GM21526 (cell line): ENCODE measurements around the gene PTPRO.
"Not testable (repeated sequence)": the region's sequence is repeated elsewhere in the genome, so short reads cannot be mapped to it uniquely, and the experiment has no call there.

Experiments
- ATAC-seq: cut with Tn5 transposase; IDR thresholded peaks from one replicate; pipeline ENCODE4 v1.9.1; 2021; ENCODE audit warnings: moderate library complexity; ENCODE audit not compliant: unreplicated experiment, low FRiP score

The PTPRO gene

DNA sequence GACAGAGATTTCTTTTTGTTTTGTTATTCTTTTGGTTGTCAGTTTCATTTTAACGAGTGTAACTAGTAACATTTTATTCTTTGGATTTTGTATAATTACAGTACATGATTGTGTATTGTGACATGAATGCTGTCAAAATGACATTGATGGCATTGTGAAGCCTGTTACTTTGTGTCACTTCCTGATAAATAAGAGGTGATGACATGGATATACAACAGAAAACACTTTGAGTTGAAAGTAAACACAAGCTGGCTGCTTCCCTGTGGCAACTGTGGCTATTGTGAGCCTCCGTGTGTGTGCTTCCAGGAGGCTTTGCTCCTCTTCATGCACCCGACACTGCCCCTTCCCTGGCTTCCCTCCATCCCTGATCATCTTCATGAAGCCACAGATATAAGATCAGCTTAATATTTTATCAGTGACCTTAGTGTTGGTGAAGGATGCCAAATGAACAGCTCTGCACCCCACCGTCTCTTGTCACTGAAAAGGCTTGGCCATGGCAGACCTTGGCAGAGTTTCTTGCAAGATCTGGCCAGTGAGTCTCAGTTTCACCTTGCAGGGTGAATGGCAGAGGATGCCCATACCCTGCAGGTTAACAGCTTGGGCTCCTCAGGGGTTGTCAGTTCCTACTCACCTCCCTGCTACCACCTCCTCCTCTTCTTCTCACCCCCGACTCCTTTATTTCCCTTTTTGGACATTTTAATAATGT, 275.0 kb downstream of the PTPRO start:
- no peak for ATAC-seq

DNA sequence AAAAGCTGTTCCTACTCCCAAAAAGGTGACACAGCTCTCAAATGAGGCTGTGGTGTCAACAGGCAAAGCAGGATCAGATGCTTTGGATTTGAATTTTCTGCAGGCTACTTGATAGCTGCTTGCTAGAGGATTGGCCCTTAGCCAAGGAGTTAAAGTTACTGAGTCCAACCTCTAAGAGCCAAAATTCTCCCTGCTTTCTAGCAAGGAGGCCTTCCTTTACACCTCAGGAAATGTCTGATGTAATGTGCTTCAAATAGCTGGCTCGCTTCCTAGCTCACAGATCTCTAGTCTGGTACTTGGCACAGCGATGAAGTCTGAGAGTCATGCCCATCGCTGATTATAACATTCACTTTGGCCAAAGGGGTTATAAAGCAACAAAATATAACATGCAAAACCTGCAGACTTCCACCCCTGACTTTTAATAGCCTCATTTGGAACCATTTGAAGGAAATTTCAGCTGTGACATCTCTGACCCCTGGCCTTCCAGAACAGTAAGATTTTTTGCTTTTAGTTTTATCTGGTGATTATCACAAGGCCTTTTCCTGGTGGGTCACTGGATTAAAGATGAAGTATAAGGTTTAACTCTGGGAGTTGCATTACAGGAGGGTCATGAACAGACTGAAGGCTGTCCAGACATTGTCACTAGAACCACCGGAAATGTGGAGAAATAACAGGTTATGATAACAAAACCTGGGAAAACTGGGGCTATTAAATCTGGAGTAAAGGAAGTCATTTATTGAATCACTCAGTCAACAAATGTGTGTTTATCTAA, 277.1 kb downstream of the PTPRO start:
- no peak for ATAC-seq

DNA sequence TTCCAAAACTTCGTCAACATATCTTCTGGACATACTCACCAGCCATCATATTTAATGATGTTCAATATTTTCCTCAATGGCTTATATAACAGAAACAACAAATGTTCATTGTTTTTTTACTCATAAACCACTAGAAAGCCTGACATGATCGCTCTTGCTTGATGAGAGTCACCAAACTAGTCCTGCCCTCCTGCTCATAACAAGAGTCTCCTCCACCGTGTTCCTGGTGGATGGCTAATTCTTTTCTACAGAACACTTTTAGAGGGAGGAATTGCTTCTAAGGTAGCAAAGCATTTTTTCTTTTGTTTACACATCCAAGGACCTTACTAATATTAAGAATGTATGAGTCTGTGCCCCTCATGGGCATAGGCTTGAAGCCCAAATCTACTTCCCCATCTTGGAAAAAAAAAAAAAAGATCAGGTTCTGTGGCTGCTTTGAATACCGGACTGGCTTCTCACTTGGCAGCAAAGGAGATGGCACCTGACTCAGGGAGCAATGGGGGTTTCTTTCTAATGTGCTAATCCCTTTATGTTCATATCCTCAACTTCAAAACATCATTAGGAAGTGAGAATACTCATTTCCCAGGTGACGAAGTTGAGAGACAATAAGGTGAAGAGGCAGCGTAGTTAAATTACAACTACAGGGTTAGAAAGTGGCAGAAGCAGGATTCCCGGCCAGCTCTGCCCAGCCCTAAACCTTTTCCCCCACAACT, 278.1 kb downstream of the PTPRO start:
- ATAC-seq: no peak

DNA sequence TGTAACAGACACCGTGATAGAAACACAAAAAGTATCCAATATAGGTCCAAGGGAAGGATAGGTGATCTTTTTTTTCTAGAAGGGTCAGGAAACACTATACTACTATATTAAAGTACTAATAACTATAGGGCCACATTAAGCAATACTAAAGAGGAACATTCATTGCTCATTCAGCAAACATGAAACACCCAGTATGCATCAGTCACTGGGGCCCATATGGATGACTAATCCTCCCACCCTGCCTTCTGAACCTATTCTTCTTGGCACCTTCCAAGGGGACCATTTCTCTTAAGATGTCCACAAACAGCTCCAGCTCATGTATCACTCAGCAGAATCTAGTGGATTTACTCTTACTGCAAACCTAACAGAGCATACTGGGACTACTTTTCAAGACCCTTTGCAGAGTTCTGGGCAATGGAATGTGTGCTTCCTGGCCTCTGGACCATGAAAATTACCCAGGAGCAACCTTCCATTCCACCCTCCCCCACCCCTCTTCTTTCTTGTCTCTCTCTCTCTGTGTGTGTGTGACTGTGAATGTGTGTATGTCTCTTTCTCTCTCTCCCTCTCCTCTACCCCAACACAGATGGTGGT, 279.0 kb downstream of the PTPRO start:
- ATAC-seq: no peak

DNA sequence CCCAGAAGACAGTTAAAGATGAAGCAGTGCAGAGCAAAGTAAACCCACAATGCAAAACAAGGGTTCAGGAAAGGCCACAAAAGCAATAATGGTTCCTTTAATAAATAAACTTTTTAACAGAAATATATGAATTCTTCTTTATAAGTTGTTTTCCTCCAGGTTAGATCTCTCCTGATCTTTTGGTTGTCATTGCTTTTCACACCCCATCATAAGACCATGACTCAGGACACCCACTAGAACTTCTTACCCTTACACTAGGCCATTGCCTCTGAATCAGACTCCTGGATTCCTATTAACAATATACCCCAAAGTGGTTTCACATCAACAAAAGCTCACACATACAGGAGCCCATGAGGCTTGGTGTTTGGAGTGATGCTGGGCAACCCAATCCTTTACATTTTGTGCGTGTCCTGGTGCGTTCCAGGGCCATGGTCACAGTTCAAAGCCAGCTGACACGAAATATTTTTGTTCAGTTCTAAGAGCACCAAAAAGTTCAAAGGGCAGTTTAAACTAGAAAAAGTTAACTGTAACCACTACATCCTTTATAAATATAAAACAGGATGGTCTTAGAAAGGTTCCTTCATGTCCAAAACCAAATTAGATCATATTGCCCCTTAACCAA, 279.9 kb downstream of the PTPRO start:
- no peak for ATAC-seq

DNA sequence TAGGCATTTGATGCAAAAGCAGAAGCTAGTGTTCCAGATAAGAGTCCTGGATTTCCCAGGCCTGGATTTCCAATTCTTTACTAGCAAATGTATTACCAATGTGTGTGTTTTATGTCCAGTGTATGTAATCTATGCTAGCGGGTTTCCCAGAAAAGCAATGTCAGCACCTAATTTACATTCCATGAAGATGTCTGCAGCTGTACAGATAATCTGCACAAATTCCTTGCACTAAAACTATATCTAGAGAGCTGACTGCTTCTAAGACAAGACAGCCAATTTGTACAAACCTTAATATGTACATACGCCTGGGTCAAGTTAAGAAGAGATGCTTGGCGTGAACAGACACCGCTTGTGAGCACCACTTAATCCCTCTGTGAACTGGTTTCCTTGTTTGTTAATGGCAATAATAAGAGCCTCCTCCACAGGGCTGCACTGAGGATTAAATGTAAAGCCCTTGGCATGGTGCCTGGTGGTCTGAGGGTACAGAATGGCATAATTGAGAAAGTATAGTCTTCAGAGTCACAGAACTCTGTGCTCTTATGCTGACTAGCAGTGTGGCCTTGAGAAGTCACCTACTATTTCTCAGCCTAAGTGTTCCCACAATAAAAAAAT, 281.3 kb downstream of the PTPRO start:
- no peak for ATAC-seq

DNA sequence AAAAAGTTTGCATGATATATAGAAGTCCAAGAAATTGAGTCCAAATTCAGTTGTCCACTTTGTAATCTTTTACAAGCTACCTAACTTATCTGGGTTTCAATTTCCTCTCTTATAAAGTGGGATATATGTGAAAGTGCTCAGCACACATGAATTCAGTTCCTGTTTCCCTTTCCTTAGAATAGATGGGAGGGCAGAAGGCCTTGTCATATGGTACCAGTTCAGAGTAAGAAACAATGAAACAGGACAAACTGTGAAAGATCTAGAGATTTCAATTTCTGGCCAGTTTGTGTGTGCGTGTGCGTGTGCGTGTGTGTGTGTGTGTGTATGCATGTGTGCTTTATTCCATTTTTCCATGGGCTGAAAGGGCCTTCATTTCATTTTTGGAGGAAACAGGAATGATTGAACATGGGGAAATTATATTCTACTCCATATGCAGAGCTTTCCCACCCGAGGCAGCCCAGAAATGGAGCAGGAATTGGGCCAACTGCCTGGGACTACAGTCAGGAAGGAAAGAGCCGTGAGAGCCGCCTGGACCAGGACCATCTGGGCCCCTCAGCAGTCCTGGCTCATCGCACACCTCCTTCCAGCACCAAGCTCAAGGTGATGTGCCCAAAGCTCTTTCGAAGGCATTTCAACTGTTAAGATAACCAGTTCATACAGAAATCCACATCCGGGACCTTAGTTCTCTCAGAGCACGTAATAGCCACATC, 283.7 kb downstream of the PTPRO start:
- no peak for ATAC-seq

DNA sequence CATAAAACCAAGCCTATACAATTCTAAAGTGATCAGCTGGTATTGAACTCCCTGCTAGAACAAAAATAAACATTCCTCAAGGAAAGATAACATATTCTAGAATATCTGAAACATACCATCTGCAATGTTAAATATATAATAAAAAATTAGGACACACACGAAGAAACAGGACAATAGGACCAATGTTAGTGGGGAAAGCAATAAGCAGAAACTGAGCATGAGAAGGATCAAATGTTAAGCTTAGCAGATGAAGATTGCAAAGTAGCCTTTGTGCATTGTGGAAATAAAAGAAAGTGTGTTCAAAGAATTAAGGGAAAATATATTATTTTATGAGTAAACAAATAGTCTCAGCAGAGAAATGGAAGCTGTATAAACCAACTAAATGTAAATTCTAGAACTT, 286.1 kb downstream of the PTPRO start:
- no peak for ATAC-seq

DNA sequence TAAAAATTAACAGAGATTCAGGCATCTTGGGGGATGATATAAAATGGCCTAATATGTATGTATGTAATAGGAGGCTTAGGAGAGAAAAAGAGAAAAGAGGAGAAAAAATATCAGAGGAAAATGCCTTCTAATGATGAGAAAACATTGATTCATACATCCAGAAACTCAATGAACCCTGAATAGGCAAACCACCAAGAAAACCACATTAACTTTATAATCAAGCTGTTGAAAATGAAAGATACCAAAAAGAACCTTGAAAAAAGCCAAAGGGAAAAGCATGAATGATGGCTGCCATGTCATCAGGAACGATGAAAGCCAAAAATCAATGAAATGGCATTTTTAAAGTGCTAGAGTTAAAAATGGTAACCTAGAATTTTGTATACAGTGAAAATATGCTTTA, 286.6 kb downstream of the PTPRO start:
- ATAC-seq: no peak

DNA sequence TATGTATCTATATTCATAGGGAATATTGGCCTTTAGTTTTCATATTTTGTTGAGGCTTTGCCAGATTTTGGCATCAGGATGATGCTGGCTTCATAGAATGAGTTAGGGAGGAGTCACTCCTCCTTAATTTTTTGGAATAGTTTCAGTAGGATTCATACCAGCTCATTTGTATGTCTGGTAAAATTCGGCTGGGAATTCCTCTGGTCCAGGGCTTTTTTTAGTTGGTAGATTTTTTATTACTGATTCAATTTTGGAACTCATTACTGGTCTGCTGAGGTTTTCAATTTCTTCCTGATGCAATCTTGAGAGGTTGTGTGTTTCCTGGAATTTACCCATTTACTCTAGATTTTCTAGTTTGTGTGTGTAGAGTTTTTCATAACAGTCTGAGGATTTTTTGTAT, 291.7 kb downstream of the PTPRO start:
- ATAC-seq: no peak

DNA sequence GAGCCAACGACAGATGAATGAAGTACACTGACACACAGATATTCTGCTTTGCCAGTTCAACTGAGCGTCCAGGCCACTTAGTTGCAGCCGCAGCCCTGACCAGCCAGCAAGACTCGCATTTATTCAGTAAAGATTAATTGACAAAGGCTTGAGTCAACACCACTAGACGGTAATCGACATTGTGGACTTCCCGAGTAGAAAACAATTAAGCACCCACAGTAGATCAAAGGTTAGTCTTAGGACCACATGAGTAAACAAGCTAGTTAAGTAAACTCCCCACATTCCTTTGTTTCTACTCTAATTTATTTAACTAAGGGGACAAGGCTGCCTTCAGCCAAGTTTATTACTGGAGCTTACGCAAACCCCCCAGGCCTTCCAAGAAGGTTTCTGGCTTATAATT, 294.2 kb downstream of the PTPRO start:
- ATAC-seq: not testable (repeated sequence)

DNA sequence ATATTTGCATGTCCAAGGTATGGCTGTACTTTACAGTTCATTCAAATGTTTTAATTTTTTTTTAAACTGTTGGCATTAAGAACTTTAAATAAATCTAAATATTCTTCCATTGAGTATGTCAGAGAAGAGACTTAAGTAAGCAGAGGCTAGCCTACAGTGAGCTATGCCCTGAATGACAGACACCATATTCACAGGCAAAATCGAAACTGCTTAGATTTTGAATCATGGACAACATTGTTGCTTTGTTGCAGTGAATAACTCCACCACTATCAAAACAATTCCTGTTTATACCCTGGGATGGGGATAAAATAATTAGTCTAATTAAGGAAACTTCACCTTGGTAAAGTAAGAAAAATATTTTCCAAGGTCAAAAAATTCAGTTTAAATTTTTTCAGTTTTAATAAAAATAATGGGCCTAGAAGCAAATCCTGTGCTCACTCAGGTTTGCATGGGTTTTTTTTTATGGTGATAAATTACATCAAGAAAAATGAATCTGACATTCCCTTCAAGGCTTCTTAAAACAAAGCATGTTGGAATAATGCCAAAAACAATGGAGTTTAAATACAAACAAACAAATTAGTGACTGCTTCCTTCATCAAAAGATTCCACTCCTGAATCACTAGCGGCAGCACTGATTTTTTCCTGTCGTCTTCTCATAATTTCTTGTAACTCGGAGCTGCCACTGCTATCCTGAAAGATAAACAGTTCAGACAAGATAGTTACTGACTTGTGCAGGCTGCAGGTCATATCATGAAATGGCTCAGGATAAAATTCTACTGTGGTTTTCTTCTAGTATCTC, 298.6 kb downstream of the PTPRO start:
- no peak for ATAC-seq

DNA sequence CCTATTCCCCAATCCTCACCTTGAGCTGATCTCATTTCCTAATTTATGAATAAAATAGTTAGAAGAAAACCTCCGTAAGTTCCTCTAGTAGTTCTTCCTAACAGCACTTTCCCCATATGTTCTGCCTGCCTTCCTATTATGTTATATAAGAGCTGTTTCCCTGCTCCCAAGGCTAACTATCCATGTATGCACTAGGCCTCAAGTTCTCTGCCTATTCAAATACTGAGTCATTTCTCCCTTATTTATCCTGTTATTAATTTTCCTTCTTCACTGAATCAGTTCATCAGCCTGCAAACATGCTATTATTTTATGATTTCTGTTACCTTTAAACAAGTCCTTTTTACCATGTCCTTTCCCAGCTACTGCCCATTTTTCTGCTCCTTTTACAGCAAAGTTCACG, 302.8 kb downstream of the PTPRO start:
- ATAC-seq: no peak

DNA sequence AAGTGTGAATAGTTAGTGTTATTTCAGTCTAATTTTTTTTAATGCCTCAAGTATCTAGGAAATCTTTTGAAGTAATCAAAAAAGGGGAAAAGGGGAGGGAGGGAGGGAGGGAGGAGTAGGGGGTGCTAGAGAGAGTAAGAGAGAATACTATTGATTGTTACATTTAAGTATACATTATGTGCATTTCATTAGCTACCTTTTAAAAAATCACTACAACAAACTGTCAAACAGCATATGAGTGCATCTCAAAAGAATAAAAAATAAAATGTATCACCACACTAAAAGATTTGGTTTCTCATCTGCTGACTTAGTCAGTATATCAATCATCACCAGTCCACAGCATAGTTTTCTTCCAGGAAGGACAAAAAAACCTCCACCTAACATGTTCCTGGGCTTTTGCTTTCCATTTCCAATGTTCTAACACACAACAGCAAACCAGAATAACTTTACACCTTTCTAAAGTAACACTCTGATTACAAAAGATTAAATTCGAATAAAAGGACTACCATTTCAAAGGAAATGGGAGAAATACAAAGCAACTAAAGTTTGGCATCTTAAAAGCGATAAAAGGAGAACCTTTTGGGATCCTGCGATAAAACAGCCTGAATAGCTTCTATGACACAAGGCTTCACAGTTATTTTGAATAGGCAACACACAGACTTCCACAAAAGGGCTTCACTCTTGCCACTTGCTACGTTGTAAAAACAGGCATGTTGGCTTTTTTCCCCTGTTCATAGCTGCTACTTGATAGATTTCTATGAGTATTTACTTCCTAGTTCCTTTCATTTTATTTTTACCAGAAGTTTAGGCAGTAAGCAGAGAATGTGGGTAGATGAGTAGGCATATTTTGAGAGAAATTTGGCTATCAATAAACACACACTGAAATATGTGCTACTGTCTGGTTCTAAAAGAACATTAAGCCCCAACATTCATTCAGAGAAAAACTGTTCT, 306.0 kb downstream of the PTPRO start:
- ATAC-seq: no peak

DNA sequence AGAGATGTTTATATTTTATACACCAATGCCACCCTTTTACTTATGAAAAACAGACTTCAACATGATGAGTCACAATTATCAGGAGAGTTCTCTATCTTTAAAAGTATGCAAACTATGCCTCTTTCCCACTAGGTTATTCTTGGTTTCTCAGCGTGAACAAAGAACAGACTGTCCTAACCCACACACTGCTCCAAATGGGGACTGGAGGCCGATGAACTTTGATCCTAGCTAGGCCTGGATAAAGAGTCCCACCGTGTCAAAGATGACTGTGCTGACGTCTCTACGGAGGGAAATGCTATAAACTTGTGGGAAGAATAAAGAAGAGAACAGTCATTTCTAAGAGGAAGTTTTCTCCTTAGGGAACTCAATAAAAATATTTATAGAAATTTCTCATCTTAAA, 306.8 kb downstream of the PTPRO start:
- ATAC-seq: no peak

DNA sequence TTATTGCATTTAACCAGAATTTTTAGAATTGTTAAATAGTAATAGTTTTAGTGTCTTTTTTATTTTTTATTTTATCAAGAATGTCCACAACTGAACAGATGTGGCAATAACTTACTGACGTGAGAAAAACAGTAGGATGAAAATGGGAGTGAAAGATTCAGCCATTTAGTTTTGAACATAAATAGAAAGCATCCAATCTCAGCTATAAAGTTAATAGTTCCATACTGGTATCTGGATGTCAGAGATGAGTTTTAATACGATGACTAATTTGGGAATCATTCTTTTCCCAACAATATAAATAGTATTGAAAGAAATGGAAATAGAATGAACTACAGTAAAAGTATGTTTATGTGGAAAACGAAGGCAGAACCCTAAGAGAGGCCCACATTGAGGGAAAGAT, 307.5 kb downstream of the PTPRO start:
- no peak for ATAC-seq

DNA sequence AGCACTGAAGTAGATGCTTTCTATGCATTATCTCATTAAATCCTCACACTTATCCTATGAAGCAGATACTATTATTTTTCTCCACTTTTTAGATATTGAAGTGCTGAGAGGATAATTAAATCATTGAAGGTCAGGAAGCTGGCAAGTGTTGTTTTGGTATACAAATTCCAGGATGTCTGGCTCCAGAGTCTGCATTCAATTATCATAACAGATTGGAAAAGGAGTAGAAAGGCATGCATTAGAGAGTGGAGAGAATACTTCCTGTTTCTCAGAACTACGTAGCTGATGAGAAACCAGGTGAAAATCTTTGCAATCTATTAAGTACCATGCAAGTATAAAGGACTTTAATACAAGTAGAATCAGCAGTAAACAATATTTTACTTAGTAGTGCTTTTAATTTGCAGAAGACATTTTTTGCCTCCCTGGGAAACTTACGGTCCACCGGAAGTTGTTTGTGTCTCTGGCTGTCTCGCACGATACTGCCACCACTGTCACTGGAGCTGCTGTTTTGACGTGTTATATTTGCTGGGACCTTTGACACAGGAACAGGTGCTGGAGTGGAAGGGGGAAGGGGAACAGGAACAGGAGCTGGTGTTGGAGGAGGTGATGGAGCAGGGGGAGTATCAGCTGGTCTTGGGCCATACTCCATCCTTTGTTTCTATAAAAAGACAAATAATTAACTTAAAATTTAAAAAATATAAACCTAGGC, 308.9 kb downstream of the PTPRO start:
- ATAC-seq: no peak
